Stomach (tissue), 4 donors: Measurements from ENCODE around the gene MLKL.
A peak's percentile ranks its signal among the peaks of the same experiment; 100 is the strongest.

Experiments used
- EP300 ChIP-seq: sonication (generic); formaldehyde crosslinking; IDR thresholded peaks from one replicate; pipeline ENCODE4 v1.6.1; 2017; ENCODE audit warnings: antibody characterized with exemption
- POLR2A ChIP-seq, 4 donors: fragments of 450-650 bp; IDR thresholded peaks; one replicate each; pipeline ENCODE4 v1.6.1; 2016; ENCODE audit warnings: antibody characterized with exemption in 4 of 4, control low read depth in 2 of 4, mild to moderate bottlenecking in 1 of 4, moderate library complexity in 1 of 4
- POLR2AphosphoS5 ChIP-seq, 3 donors: sonication (generic); formaldehyde crosslinking; IDR thresholded peaks; one replicate each; pipeline ENCODE4 v1.6.1; 2016; ENCODE audit warnings: antibody characterized with exemption in 3 of 3
- TF ChIP-seq, protein P1 (sequence below), 7 experiments: fragments of 450-650 bp in 4 of 7; fragments of 200-600 bp in 3 of 7; sonication (generic) in 3 of 7; IDR thresholded peaks; one replicate each; pipeline ENCODE4 v1.5.1; 2016 to 2019; ENCODE audit warnings: antibody characterized with exemption in 7 of 7, control low read depth in 2 of 7, mild to moderate bottlenecking in 1 of 7

GRCh38 chr16:74709441-74709877 lies 8.8 kb upstream of the MLKL start:
- TF ChIP-seq, protein P1, sequence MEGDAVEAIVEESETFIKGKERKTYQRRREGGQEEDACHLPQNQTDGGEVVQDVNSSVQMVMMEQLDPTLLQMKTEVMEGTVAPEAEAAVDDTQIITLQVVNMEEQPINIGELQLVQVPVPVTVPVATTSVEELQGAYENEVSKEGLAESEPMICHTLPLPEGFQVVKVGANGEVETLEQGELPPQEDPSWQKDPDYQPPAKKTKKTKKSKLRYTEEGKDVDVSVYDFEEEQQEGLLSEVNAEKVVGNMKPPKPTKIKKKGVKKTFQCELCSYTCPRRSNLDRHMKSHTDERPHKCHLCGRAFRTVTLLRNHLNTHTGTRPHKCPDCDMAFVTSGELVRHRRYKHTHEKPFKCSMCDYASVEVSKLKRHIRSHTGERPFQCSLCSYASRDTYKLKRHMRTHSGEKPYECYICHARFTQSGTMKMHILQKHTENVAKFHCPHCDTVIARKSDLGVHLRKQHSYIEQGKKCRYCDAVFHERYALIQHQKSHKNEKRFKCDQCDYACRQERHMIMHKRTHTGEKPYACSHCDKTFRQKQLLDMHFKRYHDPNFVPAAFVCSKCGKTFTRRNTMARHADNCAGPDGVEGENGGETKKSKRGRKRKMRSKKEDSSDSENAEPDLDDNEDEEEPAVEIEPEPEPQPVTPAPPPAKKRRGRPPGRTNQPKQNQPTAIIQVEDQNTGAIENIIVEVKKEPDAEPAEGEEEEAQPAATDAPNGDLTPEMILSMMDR (IDR thresholded peaks at IDR 0.05): peak in 5 of 7 experiments; percentile 90 to 97 (median 92)
- TF ChIP-seq POLR2AphosphoS5 (IDR thresholded peaks at IDR 0.05): peak in 1 of 3 donors; percentile 56
- no peak for TF ChIP-seq POLR2A (IDR thresholded peaks at IDR 0.05)
- no peak for TF ChIP-seq EP300
